ENCODE results near the gene LEAP2. TPM values are rescaled to one million over a fixed set of nuclear protein-coding genes. Genes with fewer than 3 reads are reported as not detected.
A peak's percentile ranks its signal among the peaks of the same experiment; 100 is the strongest.

The LEAP2 gene
- polyA plus RNA-seq, 1 donor from 2014 or later, result 1.6 TPM

GRCh38 chr5:132860742-132861141 is 12.7 kb upstream of the LEAP2 start:
- peaks cover 1% of the 10 kb centered on the region for H3F3A ChIP-seq (ENCODE audit: insufficient read depth, low read length, poor library complexity, severe bottlenecking)
- TF ChIP-seq TAF1 (IDR thresholded peaks at IDR 0.05; ENCODE audit: low read depth) (no peak), POLR2AphosphoS5 (IDR thresholded peaks at IDR 0.05) (no peak), SMC3 (conservative IDR thresholded peaks at IDR 0.05; ENCODE audit: poor library complexity) (no peak), CTCF (IDR thresholded peaks at IDR 0.05; ENCODE audit: poor library complexity, severe bottlenecking) (no peak), EZH2 (IDR thresholded peaks at IDR 0.05; ENCODE audit: borderline replicate concordance, insufficient read depth, low read length, poor library complexity, severe bottlenecking) (no peak), RAD21 (conservative IDR thresholded peaks at IDR 0.05) (no peak), EP300 (conservative IDR thresholded peaks at IDR 0.05; ENCODE audit: poor library complexity, severe bottlenecking) (no peak), REST (IDR thresholded peaks at IDR 0.05; ENCODE audit: borderline replicate concordance) (no peak), MXI1 (conservative IDR thresholded peaks at IDR 0.05; ENCODE audit: poor library complexity, severe bottlenecking) (no peak)
- H3K79me2 ChIP-seq (replicated peaks; ENCODE audit: insufficient read depth, low read length), result no peaks in the 10 kb centered on the region
- H4K20me1 ChIP-seq (ENCODE audit: insufficient read depth), result no peaks in the 10 kb centered on the region
- H3K9me3 ChIP-seq (ENCODE audit: low read length), result no peaks in the 10 kb centered on the region
- no peaks in the 10 kb centered on the region for H3K36me3 ChIP-seq (ENCODE audit: insufficient read depth, low read length)
- H3K4me2 ChIP-seq (ENCODE audit: low read length), result no peak overlapping the region
- no peak overlapping the region for H3K27ac ChIP-seq (ENCODE audit: low read length)
- no peak overlapping the region for H2AFZ ChIP-seq (ENCODE audit: low read depth, low read length)
- H3K4me3 ChIP-seq (ENCODE audit: low read length), result no peak overlapping the region
- no peak overlapping the region for H3K9ac ChIP-seq (ENCODE audit: low read length)
- no peaks in the 10 kb centered on the region for H3K27me3 ChIP-seq (ENCODE audit: insufficient read depth, low read depth, low read length)
- no peaks in the 10 kb centered on the region for H3K9me2 ChIP-seq (ENCODE audit: insufficient read depth, low read length)

GRCh38 chr5:132865668-132866341 is 7.7 kb upstream of the LEAP2 start:
- H4K20me1 ChIP-seq (ENCODE audit: insufficient read depth), result no peaks in the 10 kb centered on the region
- H2AFZ ChIP-seq (ENCODE audit: low read depth, low read length), result peak overlapping the region; percentile 100
- H3K36me3 ChIP-seq (ENCODE audit: insufficient read depth, low read length), result peaks cover 7% of the 10 kb centered on the region
- peak overlapping the region; percentile 98 for H3K9ac ChIP-seq (ENCODE audit: low read length)
- no peaks in the 10 kb centered on the region for H3K9me3 ChIP-seq (ENCODE audit: low read length)
- H3F3A ChIP-seq (ENCODE audit: insufficient read depth, low read length, poor library complexity, severe bottlenecking), result peaks cover 4% of the 10 kb centered on the region
- H3K27ac ChIP-seq (ENCODE audit: low read length), result peak overlapping the region; percentile 97
- H3K79me2 ChIP-seq (replicated peaks; ENCODE audit: insufficient read depth, low read length), result peaks cover 11% of the 10 kb centered on the region
- no peaks in the 10 kb centered on the region for H3K27me3 ChIP-seq (ENCODE audit: insufficient read depth, low read depth, low read length)
- H3K9me2 ChIP-seq (ENCODE audit: insufficient read depth, low read length), result no peaks in the 10 kb centered on the region
- H3K4me3 ChIP-seq (ENCODE audit: low read length), result peak overlapping the region; percentile 95
- TF ChIP-seq CTCF (IDR thresholded peaks at IDR 0.05; ENCODE audit: poor library complexity, severe bottlenecking) (no peak), REST (IDR thresholded peaks at IDR 0.05; ENCODE audit: borderline replicate concordance) (no peak), POLR2AphosphoS5 (IDR thresholded peaks at IDR 0.05) (no peak)
- H3K4me2 ChIP-seq (ENCODE audit: low read length), result peak overlapping the region; percentile 76
